Measurements from ENCODE around the gene SOCS3.

DNA sequence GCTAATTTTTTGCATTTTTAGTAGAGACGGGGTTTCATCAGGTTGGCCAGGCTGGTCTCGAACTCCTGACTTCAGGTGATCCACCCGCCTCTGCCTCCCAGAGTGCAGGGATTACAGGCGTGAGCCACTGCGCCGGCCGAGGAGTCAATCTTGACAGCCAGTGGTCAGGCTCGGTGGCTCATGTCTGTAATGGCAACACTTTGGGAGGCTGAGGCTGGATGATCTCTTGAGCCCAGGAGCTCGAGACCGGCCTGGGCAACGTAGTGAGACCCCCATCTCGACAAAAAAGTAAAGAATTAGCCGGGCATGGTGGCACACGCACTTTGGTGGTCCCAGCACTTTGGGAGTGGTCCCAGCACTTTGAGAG is 18.0 kb upstream of the SOCS3 start:
- no peak for TF ChIP-seq GATA3 (IDR thresholded peaks at IDR 0.05; ENCODE audit: low read depth, low read length)
- TF ChIP-seq GATA2 (IDR thresholded peaks at IDR 0.05; ENCODE audit: low read depth, low read length): no peak

All from SH-SY5Y (cell line).